Omental fat pad (tissue), 4 donors: ENCODE results near the gene FAM177B. TPM values are rescaled to one million over a fixed set of nuclear protein-coding genes. Genes with fewer than 3 reads are reported as not detected.
"Not testable (repeated sequence)": the region's sequence is repeated elsewhere in the genome, so short reads cannot be mapped to it uniquely, and the experiment has no call there.

Experiments used
- ATAC-seq: fragments of 150-250 bp; one replicate; pipeline ENCODE4 v1.9.1; 2016; ENCODE audit warnings: mild to moderate bottlenecking, moderate library complexity; ENCODE audit not compliant: low FRiP score
- DNase-seq: peaks from one replicate; pipeline ENCODE4 v3.0.0-alpha.2; 2019; ENCODE audit warnings: low spot score
- CTCF ChIP-seq, 3 donors: fragments of 450-650 bp; IDR thresholded peaks; one replicate each; pipeline ENCODE4 v1.5.1; 2016 to 2017; ENCODE audit warnings: antibody characterized with exemption in 3 of 3, mild to moderate bottlenecking in 3 of 3, moderate library complexity in 2 of 3
- total RNA-seq, 4 donors: library from RNA; depleted of rRNA; stranded (reverse); fragments of >200 nt; gene quantifications; one replicate each; pipeline ENCODE4 v1.1.0, GENCODE V29; 2016

The FAM177B gene
- total RNA-seq, 4 donors from 2014 or later = 1.1 TPM; not detected in 3

DNA sequence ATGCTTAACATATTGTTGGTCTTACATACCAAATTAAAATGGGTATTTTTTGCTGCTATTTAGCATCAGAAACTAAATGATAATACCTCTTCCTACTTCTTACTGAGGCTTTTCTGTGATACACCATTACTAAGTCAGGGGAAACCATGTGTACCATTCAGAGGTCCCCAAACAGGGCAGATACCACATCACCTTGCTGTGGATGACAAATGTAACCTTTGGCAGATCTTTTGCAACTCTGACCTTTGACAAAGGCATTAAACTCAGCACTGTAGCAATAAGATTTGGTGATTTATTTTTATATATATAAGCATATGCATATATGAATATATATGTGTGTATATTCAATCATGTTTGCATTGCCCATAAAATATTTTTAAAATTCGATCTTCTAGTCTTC, 2.9 kb downstream of the FAM177B start:
- DNase-seq = no peak
- ATAC-seq = no peak
- TF ChIP-seq CTCF (IDR thresholded peaks at IDR 0.05) = no peak

- DNase-seq, ATAC-seq: not testable (repeated sequence)
Measured at GRCh38 chr1:222741630-222742457, 4.8 kb downstream of the FAM177B start.

DNA sequence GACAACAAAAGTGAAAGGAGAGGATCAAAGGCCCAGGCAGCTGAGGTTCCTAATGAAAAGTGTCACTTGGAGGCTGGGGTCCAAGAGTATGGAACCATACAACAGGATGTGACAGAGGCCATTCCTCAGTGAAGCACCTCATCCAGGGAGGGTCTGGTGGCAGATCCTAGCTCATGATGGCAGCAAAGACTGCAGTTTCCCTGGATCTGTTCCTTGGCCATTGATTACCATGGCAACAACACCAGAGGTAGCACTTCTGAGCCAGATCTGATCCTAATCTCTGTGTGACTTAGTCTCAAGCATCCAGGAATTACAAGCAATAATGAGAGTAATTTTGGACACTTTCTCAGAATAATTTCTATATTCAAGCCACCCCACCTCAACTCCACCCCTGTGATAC, 12.9 kb downstream of the FAM177B start:
- DNase-seq (no peak), ATAC-seq (no peak)
- TF ChIP-seq CTCF (IDR thresholded peaks at IDR 0.05) = no peak

DNA sequence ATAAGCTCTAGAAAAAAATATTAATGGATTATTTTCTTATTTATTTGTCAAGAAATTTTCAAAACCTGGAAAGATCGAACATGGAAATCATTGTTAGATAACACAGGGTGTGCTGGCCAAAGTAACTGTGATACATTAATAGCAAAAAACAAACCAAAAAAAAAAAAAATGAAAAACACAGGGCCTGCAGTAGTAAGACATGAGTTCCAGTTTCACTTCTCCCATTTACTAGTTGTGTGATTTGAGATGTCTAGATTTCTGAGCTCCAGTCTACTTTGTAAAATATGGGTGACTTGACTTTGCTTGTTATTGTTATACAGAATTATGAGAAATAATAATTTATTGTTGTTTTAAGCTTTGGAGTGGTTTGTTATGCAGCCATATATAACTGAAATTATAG, 13.6 kb downstream of the FAM177B start:
- TF ChIP-seq CTCF (IDR thresholded peaks at IDR 0.05) = no peak
- no peak for ATAC-seq
- DNase-seq = no peak

DNA sequence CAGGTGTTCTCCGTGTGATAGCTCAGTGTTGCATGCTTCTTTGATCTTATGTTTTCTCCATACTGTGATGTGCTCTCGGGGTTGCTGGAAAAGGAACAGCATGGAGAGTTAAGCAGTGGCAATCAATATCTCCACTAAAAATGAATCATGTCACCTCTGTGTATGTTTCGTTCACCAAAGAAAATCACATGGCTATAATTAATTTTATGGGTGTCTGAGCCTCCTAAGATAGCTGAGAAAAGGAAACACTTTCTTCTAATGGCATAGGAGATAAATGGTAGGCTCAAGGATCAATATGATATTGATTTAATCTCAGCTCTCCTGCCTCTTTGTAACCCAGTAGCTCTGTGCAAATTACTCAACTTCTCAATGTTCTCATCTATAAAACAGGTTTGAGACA, 14.3 kb downstream of the FAM177B start:
- TF ChIP-seq CTCF (IDR thresholded peaks at IDR 0.05) = no peak
- DNase-seq = no peak
- ATAC-seq = no peak

- no peak for TF ChIP-seq CTCF (IDR thresholded peaks at IDR 0.05)
- no peak for DNase-seq
- ATAC-seq = peak; percentile 88
Measured at GRCh38 chr1:222754366-222755139, 17.6 kb downstream of the FAM177B start.

- no peak for TF ChIP-seq CTCF (IDR thresholded peaks at IDR 0.05)
- no peak for ATAC-seq
- DNase-seq = no peak
Measured at GRCh38 chr1:222757646-222758268, 20.8 kb downstream of the FAM177B start.
